Neural progenitor cell (in vitro differentiated cells): ENCODE results near the gene TMEM109. TPM values are rescaled to one million over a fixed set of nuclear protein-coding genes. Genes with fewer than 3 reads are reported as not detected.

Experiments used
- DNase-seq: peaks from one replicate; pipeline ENCODE4 v3.0.0-alpha.2; 2016; ENCODE audit warnings: low spot score
- H2AFZ ChIP-seq: fragments of 200-600 bp; sonication (generic); replicated peaks from 2 replicates; pipeline ENCODE4 v1.6.1; 2016; ENCODE audit warnings: antibody characterized with exemption
- H3F3A ChIP-seq: fragments of 200-600 bp; sonication (generic); 2 replicates; pipeline ENCODE4 v1.6.1; 2016; ENCODE audit warnings: antibody characterized with exemption, low read depth
- H3K27ac ChIP-seq: fragments of 200-600 bp; sonication (generic); 2 replicates; pipeline ENCODE4 v1.5.1; 2016; ENCODE audit warnings: mild to moderate bottlenecking
- H3K27me3 ChIP-seq: fragments of 200-600 bp; sonication (generic); 2 replicates; pipeline ENCODE4 v1.6.1; 2016; ENCODE audit warnings: mild to moderate bottlenecking, moderate library complexity
- H3K36me3 ChIP-seq: fragments of 200-600 bp; sonication (generic); 2 replicates; pipeline ENCODE4 v1.5.1; 2016
- H3K4me1 ChIP-seq: fragments of 200-600 bp; sonication (generic); 2 replicates; pipeline ENCODE4 v1.6.1; 2016; ENCODE audit warnings: mixed run types
- H3K4me2 ChIP-seq: fragments of 200-600 bp; sonication (generic); 2 replicates; pipeline ENCODE4 v1.6.1; 2016
- H3K4me3 ChIP-seq: fragments of 200-600 bp; sonication (generic); 2 replicates; pipeline ENCODE4 v1.5.1; 2016
- H3K79me2 ChIP-seq: fragments of 200-600 bp; sonication (generic); 2 replicates; pipeline ENCODE4 v1.6.1; 2016; ENCODE audit warnings: low read depth
- H3K9ac ChIP-seq: fragments of 200-600 bp; sonication (generic); 2 replicates; pipeline ENCODE4 v1.6.1; 2016
- H3K9me3 ChIP-seq: fragments of 200-600 bp; sonication (generic); 2 replicates; pipeline ENCODE4 v1.5.1; 2016; ENCODE audit warnings: low read depth
- H4K20me1 ChIP-seq: fragments of 200-600 bp; sonication (generic); 2 replicates; pipeline ENCODE4 v1.6.1; 2016; ENCODE audit warnings: low read depth
- H3K27ac Mint-ChIP-seq: 3 replicates; pipeline ENCODE4 v1.8.0; 2021; ENCODE audit warnings: mixed read lengths
- H3K27me3 Mint-ChIP-seq: 2 replicates; pipeline ENCODE4 v1.8.0; 2022; ENCODE audit warnings: low read depth, mild to moderate bottlenecking, inconsistent platforms, moderate library complexity, mixed read lengths; ENCODE audit not compliant: insufficient read depth
- H3K36me3 Mint-ChIP-seq: 3 replicates; pipeline ENCODE4 v1.8.0; 2021; ENCODE audit warnings: mixed read lengths
- H3K4me1 Mint-ChIP-seq: 3 replicates; pipeline ENCODE4 v1.8.0; 2021; ENCODE audit warnings: mixed read lengths
- H3K4me3 Mint-ChIP-seq: 3 replicates; pipeline ENCODE4 v1.8.0; 2021; ENCODE audit warnings: mild to moderate bottlenecking, moderate library complexity, mixed read lengths
- H3K9me3 Mint-ChIP-seq: 3 replicates; pipeline ENCODE4 v1.8.0; 2020; ENCODE audit warnings: mixed read lengths
- CTCF ChIP-seq: fragments of 200-600 bp; sonication (generic); IDR thresholded peaks from 2 replicates; pipeline ENCODE4 v1.5.1; 2017; ENCODE audit warnings: antibody characterized with exemption, mild to moderate bottlenecking
- EZH2 ChIP-seq: fragments of 200-600 bp; sonication (generic); IDR thresholded peaks from 2 replicates; pipeline ENCODE4 v1.6.1; 2017; ENCODE audit warnings: antibody characterized with exemption, mild to moderate bottlenecking, moderate library complexity
- EZH2phosphoT487 ChIP-seq: fragments of 200-600 bp; sonication (generic); IDR thresholded peaks from 2 replicates; pipeline ENCODE4 v1.6.1; 2017; ENCODE audit warnings: antibody characterized with exemption
- total RNA-seq: library from RNA; depleted of rRNA; stranded (reverse); fragments of >200 nt; gene quantifications from 2 replicates; pipeline ENCODE4 v1.2.3, GENCODE V29; 2015; ENCODE audit warnings: low replicate concordance

The TMEM109 gene
- total RNA-seq, 1 donor from 2014 or later, result 22.4 TPM

- Histone ChIP-seq H3K36me3 (no peaks in the 10 kb centered on the region), H3K27ac (no peak overlapping the region), H3K9ac (no peak overlapping the region), H3K4me2 (no peak overlapping the region), H3K27me3 (no peaks in the 10 kb centered on the region), H2AFZ (no peak overlapping the region), H3F3A (no peaks in the 10 kb centered on the region), H3K9me3 (no peaks in the 10 kb centered on the region), H4K20me1 (no peaks in the 10 kb centered on the region), H3K79me2 (no peaks in the 10 kb centered on the region), H3K4me3 (no peak overlapping the region), H3K4me1 (no peaks in the 10 kb centered on the region)
- no peak overlapping the region for H3K4me3 Mint-ChIP-seq
- TF ChIP-seq EZH2, result no peak
- TF ChIP-seq EZH2phosphoT487, result no peak
- no peak for TF ChIP-seq CTCF
- no peaks in the 10 kb centered on the region for H3K9me3 Mint-ChIP-seq
- DNase-seq, result no peak
- H3K36me3 Mint-ChIP-seq, result no peaks in the 10 kb centered on the region
- H3K27ac Mint-ChIP-seq, result no peak overlapping the region
- no peaks in the 10 kb centered on the region for H3K27me3 Mint-ChIP-seq
- H3K4me1 Mint-ChIP-seq, result peaks cover 6% of the 10 kb centered on the region
Measured at GRCh38 chr11:60867871-60868681, 45.9 kb upstream of the TMEM109 start.

- Histone ChIP-seq H3K4me3 (no peak overlapping the region), H2AFZ (no peak overlapping the region), H3F3A (no peaks in the 10 kb centered on the region), H4K20me1 (no peaks in the 10 kb centered on the region), H3K4me1 (no peaks in the 10 kb centered on the region), H3K27ac (no peak overlapping the region), H3K27me3 (no peaks in the 10 kb centered on the region), H3K79me2 (no peaks in the 10 kb centered on the region), H3K9ac (no peak overlapping the region), H3K36me3 (no peaks in the 10 kb centered on the region), H3K4me2 (no peak overlapping the region), H3K9me3 (no peaks in the 10 kb centered on the region)
- no peak overlapping the region for H3K4me3 Mint-ChIP-seq
- TF ChIP-seq CTCF (no peak), EZH2phosphoT487 (no peak), EZH2 (no peak)
- H3K9me3 Mint-ChIP-seq, result no peaks in the 10 kb centered on the region
- H3K4me1 Mint-ChIP-seq, result peaks cover 6% of the 10 kb centered on the region
- H3K36me3 Mint-ChIP-seq, result no peaks in the 10 kb centered on the region
- H3K27ac Mint-ChIP-seq, result no peak overlapping the region
- no peak for DNase-seq
- peaks cover 4% of the 10 kb centered on the region for H3K27me3 Mint-ChIP-seq
Measured at GRCh38 chr11:60868682-60869450, 45.1 kb upstream of the TMEM109 start.

- Histone ChIP-seq H3K9ac (no peak overlapping the region), H3K79me2 (no peaks in the 10 kb centered on the region), H3K9me3 (no peaks in the 10 kb centered on the region), H3F3A (no peaks in the 10 kb centered on the region), H3K27me3 (no peaks in the 10 kb centered on the region), H4K20me1 (no peaks in the 10 kb centered on the region), H3K4me2 (no peak overlapping the region), H2AFZ (no peak overlapping the region), H3K4me1 (no peaks in the 10 kb centered on the region), H3K27ac (no peak overlapping the region), H3K36me3 (no peaks in the 10 kb centered on the region), H3K4me3 (no peak overlapping the region)
- no peak for TF ChIP-seq EZH2
- TF ChIP-seq CTCF, result no peak
- no peak for TF ChIP-seq EZH2phosphoT487
- no peak overlapping the region for H3K27ac Mint-ChIP-seq
- peaks cover 6% of the 10 kb centered on the region for H3K4me1 Mint-ChIP-seq
- H3K9me3 Mint-ChIP-seq, result no peaks in the 10 kb centered on the region
- H3K4me3 Mint-ChIP-seq, result no peak overlapping the region
- DNase-seq, result no peak
- peaks cover 4% of the 10 kb centered on the region for H3K27me3 Mint-ChIP-seq
- H3K36me3 Mint-ChIP-seq, result no peaks in the 10 kb centered on the region
Measured at GRCh38 chr11:60869451-60869825, 44.5 kb upstream of the TMEM109 start.
